Right renal cortex interstitium (tissue), 3 donors: ENCODE results near the gene SKA2. TPM values are rescaled to one million over a fixed set of nuclear protein-coding genes. Genes with fewer than 3 reads are reported as not detected.
"Not testable (repeated sequence)": the region's sequence is repeated elsewhere in the genome, so short reads cannot be mapped to it uniquely, and the experiment has no call there.

Experiments
- DNase-seq, 3 donors: peaks; one replicate each; pipeline ENCODE4 v3.0.0-alpha.2; 2013; ENCODE audit warnings: low read depth in 3 of 3, low spot score in 2 of 3
- polyA plus RNA-seq, 3 donors: library from polyadenylated mRNA; unstranded; fragments of 120-200 nt; gene quantifications; one replicate each; pipeline ENCODE4 v1.2.1, GENCODE V29; 2013; ENCODE audit not compliant: insufficient read length in 3 of 3

SKA2 gene
- polyA plus RNA-seq, 3 donors, result 85.2 to 94.8 (median 91.9) TPM

DNA sequence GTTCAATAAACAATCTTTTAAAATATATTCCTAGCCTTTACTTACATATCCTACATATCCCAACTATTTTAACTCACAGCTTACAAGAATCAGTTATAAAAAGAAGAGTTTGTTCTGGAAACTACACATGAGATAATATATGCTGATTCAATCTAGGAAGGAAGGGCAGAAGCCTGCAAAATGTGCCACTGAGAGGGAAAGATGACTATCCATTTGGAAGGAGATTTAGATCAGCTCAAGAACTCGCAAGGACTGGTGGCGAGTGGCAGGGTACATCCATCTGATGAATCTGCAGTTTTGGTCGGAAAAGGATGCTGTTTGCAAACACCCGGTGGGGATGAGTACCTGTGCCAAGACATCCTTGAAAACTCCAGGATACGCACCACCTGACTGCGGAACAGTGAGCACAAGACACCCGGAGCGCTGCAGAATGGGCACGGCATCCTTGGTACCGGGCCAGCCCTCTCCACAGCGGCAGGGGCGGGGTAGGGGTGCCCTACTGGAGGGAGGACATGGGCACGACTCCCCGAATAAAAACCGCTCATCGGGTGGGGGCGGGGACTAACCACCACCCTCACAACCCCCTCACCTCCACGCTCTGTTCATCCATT is 49.0 kb downstream of the SKA2 start:
- no peak for DNase-seq

DNA sequence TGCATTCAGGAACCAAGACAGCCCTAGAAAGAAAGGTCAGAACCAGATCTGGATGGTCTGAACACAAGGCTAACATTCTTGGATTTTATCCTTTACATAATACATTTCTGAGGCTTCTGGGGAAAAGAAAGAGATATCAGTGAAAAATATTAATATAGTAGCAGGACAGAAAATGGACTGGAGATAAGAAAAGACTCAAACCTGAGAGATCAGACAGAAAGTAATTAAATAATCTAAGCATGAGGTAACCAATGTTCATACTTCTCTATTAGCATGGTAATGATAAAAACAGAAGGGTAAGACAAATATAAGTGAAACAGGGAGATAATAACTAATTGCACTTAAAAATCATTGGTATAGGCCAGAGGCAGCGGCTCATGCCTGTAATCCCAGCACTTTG is 53.8 kb downstream of the SKA2 start:
- no peak for DNase-seq

DNA sequence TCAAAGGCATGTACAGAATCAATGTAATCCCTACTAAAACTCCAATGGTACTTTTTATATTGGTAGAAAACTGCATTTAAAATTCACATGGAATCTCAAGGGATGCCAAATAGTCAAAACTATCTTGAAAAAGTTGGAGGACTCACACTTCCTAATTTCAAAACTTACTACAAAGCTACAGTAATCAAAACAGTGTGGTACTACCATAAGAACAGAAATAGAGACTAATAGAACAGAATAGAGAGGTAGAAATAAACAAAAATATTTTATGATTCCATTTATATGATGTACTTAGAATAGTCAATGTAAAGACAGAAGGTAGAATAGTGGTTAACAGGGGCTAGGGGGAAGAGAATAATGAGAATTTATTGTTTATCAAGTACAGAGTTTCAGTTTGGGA is 57.1 kb downstream of the SKA2 start:
- DNase-seq, result no peak

DNA sequence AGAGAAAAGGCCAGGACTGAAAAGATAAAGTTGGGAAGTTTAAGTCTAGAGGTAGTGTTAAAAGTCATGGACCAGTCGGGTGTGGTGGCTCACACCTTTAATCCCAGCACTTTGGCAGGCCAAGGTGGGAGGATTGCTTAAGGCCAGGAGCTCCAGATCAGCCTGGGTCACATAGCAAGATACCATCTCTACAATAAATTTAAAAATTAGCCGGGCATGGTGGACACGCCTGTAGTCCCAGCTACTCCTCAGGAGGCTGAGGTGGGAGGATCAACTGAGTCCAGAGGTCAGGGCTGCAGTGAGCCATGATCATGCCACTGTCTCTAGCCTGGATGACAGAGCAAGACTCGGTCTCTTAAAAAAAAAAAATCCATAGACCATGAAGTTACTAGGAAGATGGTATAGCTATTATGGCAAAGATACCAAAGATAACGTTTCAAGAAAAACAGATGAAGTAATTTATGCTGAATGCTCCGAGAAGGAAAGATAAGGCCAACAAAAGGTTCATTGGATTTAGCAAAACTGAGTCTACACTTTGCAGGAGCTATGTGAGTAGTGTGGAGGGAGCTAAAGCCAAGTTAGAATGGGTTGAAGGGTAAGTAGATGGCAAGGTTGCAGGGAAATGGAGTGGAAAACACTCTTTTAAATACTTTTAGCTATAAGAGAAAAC is 60.0 kb downstream of the SKA2 start:
- DNase-seq, result no peak

DNA sequence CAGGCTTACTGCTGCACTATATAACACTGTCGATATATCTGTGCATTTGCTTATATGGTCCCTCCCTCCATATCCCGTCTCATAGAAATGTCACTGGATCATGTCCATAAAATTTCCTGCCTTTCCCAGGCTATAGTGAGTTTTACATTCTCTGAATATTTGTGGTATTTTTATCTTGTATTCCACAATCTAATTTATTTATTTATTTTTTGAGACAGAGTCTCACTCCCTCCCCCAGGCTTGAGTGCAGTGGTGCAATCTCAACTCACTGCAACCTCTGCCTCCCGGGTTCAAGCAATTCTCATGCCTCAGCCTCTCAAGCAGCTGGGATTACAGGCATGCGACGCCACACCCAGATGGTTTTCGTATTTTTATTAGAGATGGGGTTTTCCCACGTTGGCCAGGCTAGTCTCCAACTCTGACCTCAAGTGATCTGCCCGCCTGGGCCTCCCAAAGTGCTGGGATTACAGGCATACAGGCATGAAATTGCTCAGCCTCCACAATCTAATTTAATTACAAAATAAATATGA is 61.2 kb downstream of the SKA2 start:
- peak in 1 of 3 donors; percentile 58 for DNase-seq

DNA sequence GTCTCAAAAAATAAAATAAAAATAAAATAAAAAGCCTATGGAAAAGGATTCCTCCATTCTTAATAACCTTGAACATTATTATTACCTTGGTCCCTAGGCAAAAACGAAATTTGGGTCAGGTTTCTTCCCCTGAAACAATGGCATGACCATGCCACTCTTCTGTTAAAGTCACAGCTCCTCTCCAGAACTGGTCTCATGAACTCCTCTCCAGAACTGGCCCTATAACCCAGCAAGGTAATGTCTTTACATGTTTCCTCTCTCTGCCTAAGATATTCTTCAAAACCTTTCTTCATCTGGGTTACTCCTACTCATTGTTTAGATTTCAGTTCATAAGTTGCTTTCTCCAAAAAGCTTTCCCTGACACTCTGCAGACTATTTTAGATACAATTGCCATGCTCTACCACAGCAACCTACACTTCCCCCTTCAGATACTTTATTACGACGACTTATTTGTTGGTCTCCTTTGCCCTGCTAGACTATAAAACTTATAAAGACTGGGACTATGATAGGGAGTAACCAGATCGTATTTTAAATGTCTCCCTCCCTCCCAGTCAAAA is 61.8 kb downstream of the SKA2 start:
- no peak for DNase-seq

DNA sequence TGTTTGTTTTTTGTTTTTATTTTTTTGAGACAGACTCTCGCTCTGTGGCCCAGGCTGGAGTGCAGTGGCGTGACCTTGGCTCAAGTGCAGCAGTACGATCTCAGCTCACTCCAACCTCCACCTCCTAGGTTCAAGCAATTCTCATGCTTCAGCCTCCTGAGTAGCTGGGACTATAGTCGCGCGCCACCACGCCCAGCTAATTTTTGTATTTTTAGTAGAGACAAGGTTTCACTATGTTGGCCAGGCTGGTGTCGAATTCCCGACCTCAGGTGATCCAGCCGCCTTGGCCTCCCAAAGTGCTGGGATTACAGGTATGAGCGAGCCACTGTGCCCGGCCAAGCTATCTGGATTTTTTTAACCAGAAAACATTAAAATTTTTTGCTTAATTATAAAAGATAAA is 64.4 kb downstream of the SKA2 start:
- not testable (repeated sequence) for DNase-seq

DNA sequence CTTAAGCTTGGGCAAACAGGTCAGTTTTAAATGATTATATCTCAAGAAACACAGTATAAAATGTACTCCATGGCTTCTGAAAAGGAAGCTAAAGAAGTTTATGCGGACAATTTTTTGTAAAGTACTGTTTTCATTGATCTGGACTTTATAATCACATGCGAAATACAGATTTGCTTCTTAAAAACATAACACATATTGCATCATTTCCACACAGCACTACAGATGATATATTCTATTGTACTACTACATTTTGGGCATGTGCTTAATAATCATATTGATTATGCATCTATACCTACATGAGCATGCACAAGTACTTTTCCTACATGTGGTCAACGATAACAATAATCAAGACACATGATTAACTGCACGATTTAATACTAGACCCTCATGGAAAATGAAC is 70.8 kb downstream of the SKA2 start:
- DNase-seq, result no peak

DNA sequence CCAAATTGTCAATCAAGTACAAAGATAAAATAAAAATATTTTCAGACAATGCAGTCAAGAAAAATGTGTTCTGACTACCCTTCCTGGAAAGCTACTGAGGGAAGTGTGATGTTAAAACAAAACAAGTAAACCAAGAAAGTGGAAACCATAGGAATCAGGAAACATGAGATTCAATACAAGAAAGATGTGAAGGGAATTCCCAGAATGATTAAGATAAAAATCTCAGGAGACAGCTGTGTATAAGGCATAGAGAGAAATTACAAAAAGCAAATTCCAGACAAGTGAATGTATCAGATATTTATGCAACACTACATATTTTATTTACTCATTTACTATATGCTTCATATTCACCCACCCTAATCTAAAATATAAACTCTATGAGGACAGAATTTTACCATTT is 80.5 kb downstream of the SKA2 start:
- no peak for DNase-seq

DNA sequence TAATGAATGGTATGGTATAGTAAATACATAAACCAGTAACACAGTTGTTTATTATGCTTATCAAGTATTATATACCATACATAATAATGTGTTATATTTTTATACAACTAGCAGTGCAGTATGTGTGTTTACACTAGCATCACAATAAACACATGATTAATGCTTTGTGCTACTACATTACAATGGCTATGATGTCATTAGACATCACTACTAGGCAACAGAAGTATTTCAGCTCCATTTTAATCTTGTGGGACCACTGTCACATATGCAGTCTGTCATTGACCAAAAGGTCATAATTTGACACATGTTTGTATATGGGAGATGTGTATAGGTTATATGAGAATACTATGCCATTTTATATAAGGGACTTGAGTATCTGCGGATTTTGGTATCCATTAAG is 81.0 kb downstream of the SKA2 start:
- DNase-seq, result no peak

DNA sequence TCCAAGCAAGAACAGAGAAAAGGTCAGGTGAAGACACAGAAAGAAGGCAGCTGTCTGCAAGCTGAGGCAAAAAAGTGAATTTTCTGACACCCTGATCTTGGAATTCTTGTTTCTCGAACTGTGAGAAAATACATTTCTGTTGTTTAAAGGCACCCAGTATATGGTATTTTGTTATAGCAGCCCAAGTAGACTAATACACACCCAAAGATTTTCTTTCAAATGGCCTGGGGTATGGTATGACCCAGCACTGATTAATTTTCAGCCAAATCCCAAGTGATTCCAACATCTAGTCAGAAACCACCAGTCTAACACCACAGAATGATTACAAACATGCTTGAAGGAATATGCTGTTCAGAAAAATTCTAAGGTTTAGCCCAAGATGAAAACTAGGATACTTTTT is 85.1 kb downstream of the SKA2 start:
- no peak for DNase-seq

DNA sequence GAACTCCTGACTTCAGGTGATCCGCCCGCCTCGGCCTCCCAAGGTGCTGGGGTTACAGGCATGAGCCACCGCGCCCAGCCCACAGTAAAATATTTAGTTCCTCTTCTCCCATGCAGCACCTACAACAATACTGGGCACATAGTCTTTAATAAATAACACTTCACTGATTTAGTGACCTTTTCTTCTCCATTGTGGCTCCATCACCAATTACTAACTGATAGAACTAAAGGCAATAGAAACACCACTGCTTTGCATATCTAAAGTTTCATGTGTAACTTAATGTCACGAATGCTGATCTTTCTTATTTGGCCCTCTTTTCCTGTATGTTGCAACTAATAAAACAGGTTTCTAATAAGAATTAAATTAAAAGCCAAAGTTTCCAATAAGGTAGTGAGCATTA is 87.2 kb downstream of the SKA2 start:
- no peak for DNase-seq

DNA sequence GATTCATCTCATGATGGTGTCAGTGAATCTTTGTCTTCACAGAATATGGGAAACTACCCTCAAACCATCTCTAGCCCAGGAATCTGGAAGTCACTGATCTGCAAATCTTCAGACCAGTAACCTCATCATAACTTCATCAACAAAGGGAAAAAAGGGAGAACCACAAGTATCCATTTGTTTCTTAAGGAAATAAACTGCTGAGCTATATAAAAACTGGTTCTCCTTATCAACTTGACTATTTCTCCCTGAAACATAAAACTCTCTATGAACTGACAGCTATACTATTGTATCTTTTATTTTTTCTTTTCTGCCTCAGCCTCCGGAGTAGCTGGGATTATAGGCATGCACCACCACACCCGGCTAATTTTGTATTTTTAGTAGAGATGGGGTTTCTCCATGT is 87.6 kb downstream of the SKA2 start:
- DNase-seq, result no peak

DNA sequence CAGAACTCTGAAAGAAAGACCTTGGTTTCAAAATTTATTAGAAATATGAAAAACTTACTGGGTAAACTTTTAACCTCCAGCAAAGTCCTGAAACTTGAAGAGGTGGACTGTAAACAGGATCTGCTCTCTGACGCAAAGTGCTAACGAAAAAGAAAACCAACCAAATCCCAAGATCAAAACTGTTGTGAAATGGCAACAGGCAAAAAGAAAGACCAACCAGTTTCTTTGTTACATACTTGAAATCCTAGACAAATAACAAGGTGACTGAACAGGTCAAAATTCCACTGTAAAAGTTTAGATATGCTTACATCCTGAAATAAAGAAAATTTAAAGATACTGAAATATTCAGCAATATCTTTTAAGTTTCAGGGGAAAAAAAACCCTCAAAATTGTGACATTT is 92.5 kb downstream of the SKA2 start:
- no peak for DNase-seq

Other genes with a start within 250 kb of the SKA2 start
- 10 to 100 TPM; 27.0 to 30.0 (median 28.2) TPM for gene TRIM37, start 48.3 kb downstream of the SKA2 start, polyA plus RNA-seq
- 10 to 100 TPM; 18.1 to 19.2 (median 18.9) TPM for gene PRR11, start 560 bp upstream of the SKA2 start, polyA plus RNA-seq
- gene SMG8, start 54.8 kb upstream of the SKA2 start, polyA plus RNA-seq, result 10 to 100 TPM; 26.0 to 29.5 (median 27.3) TPM
- 10 to 100 TPM; 10.4 to 11.8 (median 11.3) TPM for gene GDPD1, start 65.3 kb upstream of the SKA2 start, polyA plus RNA-seq
- 10 to 100 TPM; 34.1 to 35.6 (median 34.5) TPM for gene YPEL2, start 176.5 kb upstream of the SKA2 start, polyA plus RNA-seq